Aorta (tissue), 5 donors: ENCODE measurements around the gene ALK. TPM values are rescaled to one million over a fixed set of nuclear protein-coding genes. Genes with fewer than 3 reads are reported as not detected.

Experiments
- ATAC-seq: fragments of 200-7000 bp; cut with Tn5 transposase; one replicate; pipeline ENCODE4 v1.9.1; 2022; ENCODE audit warnings: moderate library complexity; ENCODE audit not compliant: low FRiP score
- DNase-seq, 2 donors: peaks; one replicate each; pipeline ENCODE4 v3.0.0-alpha.2; 2020
- H3K27ac ChIP-seq, 2 donors: one replicate each; pipeline ENCODE4 v1.5.1; 2013; ENCODE audit warnings: low read length in 2 of 2, mild to moderate bottlenecking in 2 of 2, moderate library complexity in 2 of 2, control low read depth in 1 of 2, inconsistent platforms in 1 of 2, low read depth in 1 of 2
- H3K27me3 ChIP-seq, 2 donors: one replicate each; pipeline ENCODE4 v1.6.1; 2013; ENCODE audit warnings: control low read depth in 1 of 2, low read length in 1 of 2, mild to moderate bottlenecking in 1 of 2, moderate library complexity in 1 of 2; ENCODE audit not compliant: insufficient read depth in 2 of 2, control insufficient read depth in 1 of 2
- H3K36me3 ChIP-seq, 2 donors: one replicate each; pipeline ENCODE4 v1.6.1; 2013; ENCODE audit warnings: control low read depth in 1 of 2, low read length in 1 of 2, mild to moderate bottlenecking in 1 of 2; ENCODE audit not compliant: insufficient read depth in 2 of 2, control insufficient read depth in 1 of 2
- H3K4me1 ChIP-seq, 2 donors: one replicate each; pipeline ENCODE4 v1.6.1; 2013; ENCODE audit warnings: low read length in 2 of 2, control low read depth in 1 of 2, mild to moderate bottlenecking in 1 of 2, moderate library complexity in 1 of 2; ENCODE audit not compliant: insufficient read depth in 2 of 2, control insufficient read depth in 1 of 2
- H3K4me3 ChIP-seq, 2 donors: one replicate each; pipeline ENCODE4 v1.5.1; 2013; ENCODE audit warnings: low read length in 2 of 2, control low read depth in 1 of 2, mild to moderate bottlenecking in 1 of 2
- H3K9me3 ChIP-seq: one replicate; pipeline ENCODE4 v1.6.1; 2013; ENCODE audit warnings: mild to moderate bottlenecking, low read length; ENCODE audit not compliant: control insufficient read depth
- WGBS, 2 donors: extraction: QIAGEN DNeasy Blood & Tissue Kit; methylation state at CpG; one replicate each; pipeline ENCODE4 v1.1.7; 2013; 5-methylcytosine and 5-hydroxymethylcytosine counted together
- intact Hi-C, 2 donors: fragments of 100-400 bp; cut with DNase I; formaldehyde crosslinking; loops; one replicate each; pipeline versions ENCODE4 v1.14.2 to v1.15.0; 2022
- polyA plus RNA-seq, 2 donors: library from polyadenylated mRNA; stranded (reverse); fragments of 200-250 nt; gene quantifications; one replicate each; pipeline ENCODE4 v1.2.3, GENCODE V29; 2013
- total RNA-seq, 2 donors: library from RNA; stranded (reverse); fragmentation: NEBNext Ultra II Directional; extraction: Animal tissue kit (Norgen Biotek cat#: 25700); gene quantifications; one replicate each; pipeline ENCODE4 v1.2.1, GENCODE V29; 2021
- donor health status: healthy with polysubstance abuse.
- donor health status: Bipolar disorder and iron deficiency.
- donor health status: DM: no; HTN: no; CAD: no.
- donor health status: DM: no; HTN: no; CAD: no.
- donor health status: DM: yes; HTN: yes; CAD: no.

ALK gene
- total and polyA plus RNA-seq, 4 donors = 0.13 to 0.30 TPM; not detected in 2

DNA sequence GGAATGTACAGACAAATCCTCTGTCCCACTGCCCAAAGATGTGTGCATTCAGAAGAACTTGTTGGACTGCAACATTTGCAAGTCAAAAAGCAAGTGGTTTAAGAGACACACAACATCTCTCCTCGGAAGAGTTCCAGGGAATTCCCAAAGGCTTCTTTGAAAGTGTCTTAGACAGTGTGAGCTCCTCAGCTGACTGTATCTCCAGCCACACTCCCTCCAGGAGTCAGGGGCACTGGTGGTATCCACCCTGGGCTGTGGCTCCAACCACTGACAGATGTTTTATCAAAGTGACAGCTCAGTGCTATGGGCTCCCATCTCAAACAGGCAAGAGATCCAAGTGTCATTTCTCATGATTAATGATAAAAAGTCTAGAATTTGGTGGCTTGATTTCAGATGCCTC lies 48.5 kb downstream of the ALK start:
- H3K9me3 ChIP-seq = peaks cover 4% of the 10 kb centered on the region
- no peak overlapping the region for H3K4me3 ChIP-seq
- no peaks in the 10 kb centered on the region for H3K4me1 ChIP-seq
- no peak for DNase-seq
- no peak for ATAC-seq
- intact Hi-C loops = no loop called here
- 73 to 84% methylated on average over 1 of the region's 1 CpG for WGBS, 2 donors
- no peak overlapping the region for H3K27ac ChIP-seq
- H3K36me3 ChIP-seq = no peaks in the 10 kb centered on the region
- no peaks in the 10 kb centered on the region for H3K27me3 ChIP-seq

DNA sequence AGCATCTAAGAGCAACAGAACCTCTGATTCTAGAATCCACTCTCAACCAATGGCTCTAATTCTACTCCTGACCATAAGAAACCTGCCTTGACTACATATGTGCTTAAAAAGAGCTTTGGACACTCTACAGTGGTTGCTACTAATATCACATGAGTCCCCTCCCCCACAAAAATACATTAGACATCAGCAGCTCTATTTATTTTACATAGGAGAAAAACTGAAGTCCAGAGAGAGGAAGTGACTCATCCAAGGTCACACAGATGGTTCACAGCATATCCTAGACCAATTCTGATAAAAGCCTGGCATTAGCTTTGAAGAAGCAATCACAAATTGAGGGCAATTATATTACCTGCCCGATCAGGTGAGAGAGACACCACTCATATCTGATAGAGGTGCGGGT lies 49.8 kb downstream of the ALK start:
- intact Hi-C loops = no loop called here
- 85 to 91% methylated on average over 2 of the region's 2 CpGs for WGBS, 2 donors

DNA sequence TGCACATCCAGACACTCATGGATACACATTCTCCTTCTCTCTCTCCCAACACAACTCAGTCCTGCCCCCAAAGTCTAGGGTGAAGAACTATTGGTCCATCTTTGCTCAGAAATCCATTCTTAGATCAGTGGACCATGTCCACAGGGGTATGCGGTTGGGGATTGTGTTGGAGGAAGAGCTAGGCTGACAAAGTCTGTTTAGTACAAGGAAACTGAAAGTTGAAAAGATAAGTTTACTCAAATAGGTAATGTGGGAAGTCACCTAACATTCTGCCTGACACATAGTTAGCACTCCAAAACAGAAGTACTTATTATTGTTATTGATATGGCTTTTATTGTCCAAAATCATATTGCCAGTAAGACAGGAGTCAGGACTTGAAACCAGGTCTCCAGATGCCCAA lies 55.9 kb downstream of the ALK start:
- ATAC-seq = no peak
- H3K27me3 ChIP-seq = no peaks in the 10 kb centered on the region
- DNase-seq = no peak
- H3K4me1 ChIP-seq = no peaks in the 10 kb centered on the region
- H3K36me3 ChIP-seq = no peaks in the 10 kb centered on the region
- WGBS, 2 donors = 68 to 79% methylated on average over 1 of the region's 1 CpG
- no peak overlapping the region for H3K4me3 ChIP-seq
- H3K27ac ChIP-seq = no peak overlapping the region
- no peaks in the 10 kb centered on the region for H3K9me3 ChIP-seq
- intact Hi-C loops = no loop called here

More for the DNA sequence above, 49.8 kb downstream of the ALK start:
- Histone ChIP-seq H3K36me3 (no peaks in the 10 kb centered on the region), H3K9me3 (peaks cover 3% of the 10 kb centered on the region), H3K27ac (no peak overlapping the region), H3K27me3 (no peaks in the 10 kb centered on the region), H3K4me3 (no peak overlapping the region), H3K4me1 (no peaks in the 10 kb centered on the region)
- ATAC-seq = no peak
- no peak for DNase-seq

DNA sequence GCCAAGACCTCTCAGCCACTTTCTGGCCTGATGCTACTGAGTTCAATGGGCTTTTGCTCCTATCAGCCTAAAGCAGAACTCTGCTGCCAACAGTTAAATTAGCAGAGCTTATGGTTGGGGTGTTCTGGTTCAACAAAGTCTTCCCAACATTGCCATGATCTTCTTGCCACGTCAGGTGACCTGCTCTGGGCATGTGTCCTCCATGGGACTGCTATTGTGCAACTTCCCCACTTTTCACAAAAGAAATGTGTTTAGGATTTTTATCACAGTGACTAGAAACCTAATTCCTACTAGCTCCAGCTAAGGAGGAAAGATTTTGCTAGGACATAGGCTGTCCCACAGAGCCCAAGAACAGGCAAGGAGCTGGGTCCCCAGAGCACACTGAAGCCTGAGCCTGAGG lies 56.4 kb downstream of the ALK start:
- DNase-seq (no peak), ATAC-seq (no peak)
- Histone ChIP-seq H3K27me3 (no peaks in the 10 kb centered on the region), H3K4me1 (no peaks in the 10 kb centered on the region), H3K9me3 (no peaks in the 10 kb centered on the region), H3K36me3 (no peaks in the 10 kb centered on the region), H3K27ac (no peak overlapping the region), H3K4me3 (no peak overlapping the region)
- 0% methylated on average over 1 of the region's 1 CpG for WGBS, 2 donors
- intact Hi-C loops = no loop called here

DNA sequence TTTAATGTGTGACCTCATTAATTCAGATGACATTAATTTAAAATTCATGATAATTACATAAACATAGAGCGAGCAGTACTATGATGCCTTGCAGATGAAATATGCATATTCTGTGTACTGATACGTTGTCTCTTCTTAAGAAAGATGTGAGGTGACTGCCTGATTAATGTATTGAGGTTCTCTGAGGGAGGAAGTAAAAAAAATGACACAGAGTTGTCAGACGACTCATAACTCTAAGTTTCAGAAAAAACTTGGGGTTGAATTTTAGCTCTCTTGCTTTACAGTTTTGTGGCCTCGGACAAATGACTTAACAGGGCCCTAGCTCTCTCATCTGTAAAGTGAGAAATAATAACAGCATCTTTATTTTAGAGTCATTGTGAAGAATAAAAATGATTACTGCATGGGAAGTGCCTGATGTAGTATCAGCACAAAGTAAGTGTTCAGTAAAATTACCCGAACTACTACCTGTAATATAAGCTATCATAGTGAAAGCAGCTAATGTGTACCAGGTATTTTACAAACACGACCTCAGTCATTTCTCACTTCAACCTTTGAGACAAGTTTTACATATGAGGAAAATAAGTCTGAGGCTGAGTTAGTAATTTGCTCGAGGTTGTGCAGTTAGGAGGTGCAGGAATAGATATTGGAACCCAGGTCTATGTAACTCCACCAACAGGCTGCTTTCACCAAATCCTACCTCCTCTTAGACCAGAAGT lies 65.3 kb downstream of the ALK start:
- no peaks in the 10 kb centered on the region for H3K4me1 ChIP-seq
- DNase-seq (no peak), ATAC-seq (no peak)
- H3K36me3 ChIP-seq = no peaks in the 10 kb centered on the region
- intact Hi-C loops = no loop called here
- H3K27ac ChIP-seq = no peak overlapping the region
- H3K27me3 ChIP-seq = no peaks in the 10 kb centered on the region
- peaks cover 2% of the 10 kb centered on the region for H3K9me3 ChIP-seq
- WGBS, 2 donors = 74 to 79% methylated on average over 7 of the region's 7 CpGs
- no peak overlapping the region for H3K4me3 ChIP-seq

DNA sequence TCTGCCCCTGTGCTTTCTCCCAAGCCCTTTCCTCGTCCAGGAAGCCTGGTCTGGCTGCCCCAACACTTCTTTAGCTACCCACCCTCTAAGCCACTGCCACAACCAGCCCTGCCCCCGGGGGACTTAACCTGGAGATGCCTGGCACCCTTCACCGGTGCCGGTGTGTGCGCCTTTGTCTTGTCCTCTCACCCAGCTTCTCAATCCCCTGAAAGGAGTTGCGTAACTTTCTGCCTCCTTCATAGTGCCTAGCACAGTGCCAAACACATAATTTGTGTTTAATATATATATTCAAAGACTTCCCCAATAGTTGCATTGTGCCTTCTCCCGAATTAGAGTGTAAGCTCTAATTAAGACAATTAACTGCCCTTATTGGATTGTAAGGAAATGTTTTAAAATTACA lies 70.6 kb downstream of the ALK start:
- H3K27me3 ChIP-seq = no peaks in the 10 kb centered on the region
- H3K27ac ChIP-seq = no peak overlapping the region
- H3K4me1 ChIP-seq = no peaks in the 10 kb centered on the region
- 81% methylated on average over 7 of the region's 7 CpGs for WGBS, 2 donors
- DNase-seq (no peak), ATAC-seq (no peak)
- no peaks in the 10 kb centered on the region for H3K36me3 ChIP-seq
- intact Hi-C loops = no loop called here
- H3K9me3 ChIP-seq = no peaks in the 10 kb centered on the region
- no peak overlapping the region for H3K4me3 ChIP-seq

DNA sequence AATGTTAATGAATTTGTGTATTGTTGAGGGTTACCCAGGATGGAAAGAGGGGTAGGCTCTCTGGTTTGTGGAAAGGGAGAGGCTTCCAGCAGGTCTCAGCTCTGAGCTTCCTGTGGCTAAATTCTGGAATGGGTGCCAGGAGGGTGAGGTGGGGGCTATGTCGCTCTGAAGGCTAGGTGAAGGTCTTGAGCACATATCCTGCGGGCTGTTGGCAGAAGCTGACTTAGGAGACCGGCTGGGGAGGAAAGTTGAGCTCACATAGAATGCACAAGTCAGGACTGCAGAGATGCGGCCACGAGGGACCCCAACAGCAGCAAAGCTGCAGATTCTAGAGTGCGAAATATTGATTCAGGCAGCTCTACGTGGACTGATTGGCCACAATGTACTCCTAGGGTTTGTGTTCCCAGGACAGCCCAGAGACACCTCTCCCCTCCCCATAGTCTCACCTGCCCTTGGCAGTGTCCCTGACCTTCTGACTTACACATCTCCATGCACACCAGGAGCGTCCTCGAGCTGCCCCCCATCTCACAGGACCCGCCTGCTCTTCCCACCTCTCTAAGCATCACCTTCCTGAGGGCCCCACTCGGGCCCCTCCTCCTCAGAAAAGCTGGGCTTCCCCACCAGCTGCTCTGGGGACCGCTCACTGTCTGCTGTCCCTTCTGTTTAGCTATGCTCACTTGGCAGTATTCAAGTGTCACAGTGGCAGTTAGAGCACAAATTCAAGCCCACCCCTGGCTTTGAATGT lies 72.6 kb downstream of the ALK start:
- no peak overlapping the region for H3K27ac ChIP-seq
- no peaks in the 10 kb centered on the region for H3K4me1 ChIP-seq
- WGBS, 2 donors = 63 to 67% methylated on average over 12 of the region's 12 CpGs
- H3K9me3 ChIP-seq = no peaks in the 10 kb centered on the region
- H3K36me3 ChIP-seq = no peaks in the 10 kb centered on the region
- intact Hi-C loops = no loop called here
- DNase-seq (no peak), ATAC-seq (no peak)
- H3K27me3 ChIP-seq = no peaks in the 10 kb centered on the region
- H3K4me3 ChIP-seq = no peak overlapping the region

DNA sequence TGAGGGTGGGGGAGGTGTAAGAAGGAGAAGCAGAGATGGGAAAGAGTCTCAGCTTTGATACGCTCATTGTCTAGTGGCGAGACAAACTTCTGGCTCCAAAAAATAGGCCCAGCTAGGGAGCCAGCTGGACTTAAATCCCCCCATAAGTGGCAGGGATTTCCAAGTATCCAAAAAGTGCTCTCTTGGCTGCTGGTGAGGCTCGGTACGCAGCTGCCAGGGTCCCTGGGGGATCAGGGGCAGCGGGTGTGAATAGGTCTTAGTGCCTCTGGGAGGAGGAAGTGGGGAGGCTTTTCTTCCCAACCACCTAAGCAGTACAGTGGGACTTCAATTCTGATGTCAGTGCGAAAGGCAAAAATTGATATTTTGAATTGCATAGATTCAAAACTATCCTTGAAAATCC lies 73.5 kb downstream of the ALK start:
- Histone ChIP-seq H3K4me1 (no peaks in the 10 kb centered on the region), H3K9me3 (no peaks in the 10 kb centered on the region), H3K4me3 (no peak overlapping the region), H3K27ac (no peak overlapping the region), H3K36me3 (no peaks in the 10 kb centered on the region), H3K27me3 (no peaks in the 10 kb centered on the region)
- ATAC-seq (no peak), DNase-seq (no peak)
- intact Hi-C loops = no loop called here
- 37 to 46% methylated on average over 6 of the region's 6 CpGs for WGBS, 2 donors

DNA sequence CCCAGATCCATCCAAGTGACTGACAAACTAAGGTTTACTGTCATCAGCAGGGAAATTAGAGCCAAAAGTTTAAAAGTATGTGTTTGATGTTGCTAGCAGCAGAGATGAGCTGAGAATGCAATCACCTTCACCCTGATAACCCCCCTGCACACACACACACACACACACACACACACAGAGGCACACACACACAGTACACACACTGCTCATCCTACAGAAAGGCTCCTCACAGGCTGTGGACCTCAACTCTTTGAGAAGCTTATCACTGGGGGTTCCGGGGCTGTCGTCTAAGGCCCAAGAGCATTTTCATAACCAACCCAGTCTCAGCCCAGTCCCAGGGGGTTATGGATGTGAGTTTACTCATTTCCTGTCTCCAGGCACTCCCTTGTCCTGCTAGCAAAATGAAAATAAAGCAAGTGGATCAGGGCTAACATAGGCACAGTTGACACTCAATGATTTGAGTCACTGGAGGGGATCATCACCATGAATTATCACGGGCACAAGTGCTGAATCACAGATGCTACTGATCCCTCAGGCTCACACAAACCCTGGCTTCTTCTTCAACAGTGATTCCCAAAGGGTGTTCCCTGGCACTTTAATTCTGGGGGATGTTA lies 76.6 kb downstream of the ALK start:
- Histone ChIP-seq H3K27ac (no peak overlapping the region), H3K4me1 (peaks cover 0 to 2% of the 10 kb centered on the region in 2 donors), H3K36me3 (no peaks in the 10 kb centered on the region), H3K9me3 (no peaks in the 10 kb centered on the region), H3K4me3 (no peak overlapping the region), H3K27me3 (no peaks in the 10 kb centered on the region)
- ATAC-seq = no peak
- intact Hi-C loops = no loop called here
- 57 to 68% methylated on average over 3 of the region's 3 CpGs for WGBS, 2 donors
- DNase-seq = no peak
